IMR-90 (cell line): ENCODE measurements around the gene AOC2. TPM values are rescaled to one million over a fixed set of nuclear protein-coding genes. Genes with fewer than 3 reads are reported as not detected.

Experiments
- ATAC-seq: fragments of 200-7000 bp; cut with Tn5 transposase; 2 replicates; pipeline ENCODE4 v1.9.1; 2020; ENCODE audit warnings: low read depth, mild to moderate bottlenecking, moderate library complexity
- BruUV-seq: library from RNA; stranded (reverse); fragments of 400-500 nt; replicated peaks from 2 replicates; lab custom pipeline; 2021; lab: Mats Ljungman, UMichigan
- CTCF ChIA-PET: fragments of 300-600 bp; formaldehyde crosslinking; extraction: SDS; loops from one replicate; lab custom pipeline; 2021; ENCODE audit warnings: antibody characterized with exemption; lab: Yijun Ruan, JAX
- POLR2A ChIA-PET: fragments of 300-600 bp; sonication (Branson Sonifier 250); formaldehyde crosslinking; loops from one replicate; lab custom pipeline; 2022; ENCODE audit warnings: antibody characterized with exemption; ENCODE audit not compliant: unreplicated experiment; lab: Charles Lee
- DNase-seq: peaks from one replicate; pipeline ENCODE4 v3.0.0; 2013
- H2AFZ ChIP-seq: replicated peaks from 2 replicates; pipeline ENCODE3; 2013; ENCODE audit warnings: low read length, mild to moderate bottlenecking; ENCODE audit not compliant: poor library complexity
- H2AK5ac ChIP-seq: 2 replicates; pipeline ENCODE4 v1.6.1; 2013; ENCODE audit warnings: low read depth, low read length, inconsistent platforms
- H2AK9ac ChIP-seq: replicated peaks from 2 replicates; pipeline ENCODE3; 2013; ENCODE audit warnings: mild to moderate bottlenecking, low read depth, low read length, moderate library complexity; ENCODE audit not compliant: poor library complexity
- H2BK120ac ChIP-seq: 2 replicates; pipeline ENCODE4 v1.6.1; 2013; ENCODE audit warnings: low read depth, low read length, inconsistent platforms
- H2BK15ac ChIP-seq: 3 replicates; pipeline ENCODE4 v1.6.1; 2013; ENCODE audit warnings: low read depth, low read length, inconsistent platforms
- H2BK20ac ChIP-seq: 2 replicates; pipeline ENCODE4 v1.6.1; 2013; ENCODE audit warnings: low read depth, mild to moderate bottlenecking, inconsistent platforms, low read length, moderate library complexity
- H2BK5ac ChIP-seq: 2 replicates; pipeline ENCODE4 v1.6.1; 2013; ENCODE audit warnings: mild to moderate bottlenecking, low read depth, low read length, inconsistent platforms; ENCODE audit not compliant: poor library complexity, severe bottlenecking
- H3K14ac ChIP-seq: replicated peaks from 2 replicates; pipeline ENCODE4 v1.6.1; 2013; ENCODE audit warnings: low read depth, low read length, inconsistent platforms
- H3K18ac ChIP-seq: 2 replicates; pipeline ENCODE4 v1.6.1; 2013; ENCODE audit warnings: low read depth, low read length, control low read depth
- H3K23ac ChIP-seq: 2 replicates; pipeline ENCODE4 v1.6.1; 2013; ENCODE audit warnings: low read depth, low read length, inconsistent platforms
- H3K27ac ChIP-seq: 2 replicates; pipeline ENCODE4 v1.5.1; 2013; ENCODE audit warnings: mild to moderate bottlenecking, control low read depth, low read length; ENCODE audit not compliant: insufficient read depth
- H3K27me3 ChIP-seq: 2 replicates; pipeline ENCODE4 v1.6.1; 2013; ENCODE audit warnings: low read length; ENCODE audit not compliant: control insufficient read depth, insufficient read depth
- H3K36me3 ChIP-seq: 2 replicates; pipeline ENCODE4 v1.6.1; 2013; ENCODE audit warnings: low read length, mixed read lengths; ENCODE audit not compliant: control insufficient read depth, insufficient read depth
- H3K4ac ChIP-seq: 2 replicates; pipeline ENCODE4 v1.6.1; 2013; ENCODE audit warnings: low read depth, low read length, inconsistent platforms
- H3K4me1 ChIP-seq: 2 replicates; pipeline ENCODE4 v1.6.1; 2013; ENCODE audit warnings: low read length, mixed read lengths; ENCODE audit not compliant: control insufficient read depth, insufficient read depth
- H3K4me2 ChIP-seq: 2 replicates; pipeline ENCODE4 v1.6.1; 2013; ENCODE audit warnings: low read depth, mild to moderate bottlenecking, control low read depth, low read length, moderate library complexity
- H3K4me3 ChIP-seq: 2 replicates; pipeline ENCODE4 v1.5.1; 2013; ENCODE audit warnings: low read depth, mild to moderate bottlenecking, control low read depth, low read length, moderate library complexity; ENCODE audit not compliant: insufficient read depth
- H3K56ac ChIP-seq: 2 replicates; pipeline ENCODE4 v1.6.1; 2013; ENCODE audit warnings: low read length, inconsistent platforms; ENCODE audit not compliant: insufficient read depth; ENCODE audit errors: extremely low read depth
- H3K79me1 ChIP-seq, 2 experiments: 2 replicates each; pipeline ENCODE4 v1.6.1; 2013; ENCODE audit warnings: low read length in 2 of 2, inconsistent platforms in 1 of 2, low read depth in 1 of 2
- H3K9ac ChIP-seq: 2 replicates; pipeline ENCODE4 v1.6.1; 2013; ENCODE audit warnings: low read depth, low read length, control low read depth
- H3K9me1 ChIP-seq: 2 replicates; pipeline ENCODE4 v1.6.1; 2013; ENCODE audit warnings: low read length, inconsistent platforms; ENCODE audit not compliant: insufficient read depth
- H3K9me3 ChIP-seq: 2 replicates; pipeline ENCODE4 v1.6.1; 2013; ENCODE audit warnings: low read length; ENCODE audit not compliant: control insufficient read depth, insufficient read depth
- H4K20me1 ChIP-seq: 2 replicates; pipeline ENCODE4 v1.6.1; 2013; ENCODE audit warnings: low read length, inconsistent platforms; ENCODE audit not compliant: insufficient read depth
- H4K5ac ChIP-seq: 2 replicates; pipeline ENCODE4 v1.6.1; 2013; ENCODE audit warnings: mild to moderate bottlenecking, low read depth, low read length, control low read depth
- H4K8ac ChIP-seq, 2 experiments: 2 replicates each; pipeline ENCODE4 v1.6.1; 2013; ENCODE audit warnings: low read depth in 2 of 2, low read length in 2 of 2, control low read depth in 1 of 2, inconsistent platforms in 1 of 2
- H4K91ac ChIP-seq: 2 replicates; pipeline ENCODE4 v1.6.1; 2013; ENCODE audit warnings: low read depth, low read length, inconsistent platforms; ENCODE audit not compliant: insufficient read depth
- BHLHE40 ChIP-seq: fragments of 150-350 bp; IDR thresholded peaks from 2 replicates; pipeline ENCODE4 v1.6.1; 2016; ENCODE audit warnings: mild to moderate bottlenecking, low read depth, low read length
- CEBPB ChIP-seq: IDR thresholded peaks from 2 replicates; pipeline ENCODE4 v1.6.1; 2012; ENCODE audit warnings: low read depth, low read length, improper control_type of control experiment
- CHD1 ChIP-seq: IDR thresholded peaks from 2 replicates; pipeline ENCODE4 v1.6.1; 2012; ENCODE audit warnings: low read depth, low read length, improper control_type of control experiment
- FOS ChIP-seq: fragments of 150-350 bp; IDR thresholded peaks from 2 replicates; pipeline ENCODE4 v1.6.1; 2016; ENCODE audit warnings: low read depth, low read length
- MAFK ChIP-seq: IDR thresholded peaks from 2 replicates; pipeline ENCODE4 v1.6.1; 2012; ENCODE audit warnings: low read depth, low read length, improper control_type of control experiment
- MAZ ChIP-seq: IDR thresholded peaks from 2 replicates; pipeline ENCODE4 v1.6.1; 2012; ENCODE audit warnings: low read depth, mild to moderate bottlenecking, low read length, improper control_type of control experiment, moderate library complexity, borderline replicate concordance
- MXI1 ChIP-seq: IDR thresholded peaks from 2 replicates; pipeline ENCODE4 v1.6.1; 2012; ENCODE audit warnings: low read depth, mild to moderate bottlenecking, low read length, moderate library complexity, borderline replicate concordance
- POLR2A ChIP-seq: IDR thresholded peaks from 2 replicates; pipeline ENCODE4 v1.6.1; 2012; ENCODE audit warnings: mild to moderate bottlenecking, low read depth, low read length
- RCOR1 ChIP-seq: IDR thresholded peaks from 2 replicates; pipeline ENCODE4 v1.6.1; 2012; ENCODE audit warnings: mild to moderate bottlenecking, low read length, improper control_type of control experiment; ENCODE audit not compliant: insufficient replicate concordance
- SMC3 ChIP-seq: fragments of 150-350 bp; IDR thresholded peaks from 2 replicates; pipeline ENCODE4 v1.6.1; 2016; ENCODE audit warnings: low read depth, mild to moderate bottlenecking, antibody characterized with exemption, low read length, moderate library complexity
- WGBS, 2 experiments: methylation state at CpG; one replicate each; pipeline versions ENCODE4 v1.1.5 to v1.1.7; 2013; ENCODE audit warnings: missing lambda C conversion rate in 2 of 2; ENCODE audit not compliant: insufficient read length in 1 of 2; ENCODE audit errors: extremely low coverage in 2 of 2; 5-methylcytosine and 5-hydroxymethylcytosine counted together
- dilution Hi-C: fragments of 300-500 bp; cut with HindIII; formaldehyde crosslinking; loops from one replicate; pipeline ENCODE4 v1.14.3; 2018; ENCODE audit warnings: low sequenced_read_pairs; ENCODE audit not compliant: unreplicated experiment
- in situ Hi-C: fragments of 300-500 bp; cut with MboI; formaldehyde crosslinking; loops from 3 replicates; pipeline ENCODE4 v1.14.3; 2019; ENCODE audit warnings: low sequenced_read_pairs, inconsistent platforms, mixed read lengths
- intact Hi-C: fragments of 100-400 bp; cut with micrococcal nuclease; formaldehyde crosslinking; loops from 2 replicates; pipeline ENCODE4 v1.10.0; 2022
- polyA plus RNA-seq, 3 experiments: library from polyadenylated mRNA; depleted of rRNA; stranded (reverse); fragments of >200 nt; gene quantifications; 2 replicates each; pipeline ENCODE4 v1.2.3, GENCODE V29; 2012; ENCODE audit warnings: low replicate concordance in 1 of 3
- total RNA-seq: library from RNA; depleted of rRNA; stranded (reverse); fragments of >200 nt; gene quantifications from 2 replicates; pipeline ENCODE4 v1.2.3, GENCODE V29; 2012
- TF ChIP-seq, protein P1 (sequence below): fragments of 150-350 bp; IDR thresholded peaks from 2 replicates; pipeline ENCODE4 v1.6.1; 2016; ENCODE audit warnings: low read depth, mild to moderate bottlenecking, low read length, moderate library complexity, borderline replicate concordance
- TF ChIP-seq, protein P2 (sequence below): conservative IDR thresholded peaks from 2 replicates; pipeline ENCODE4 v1.5.1; 2012; ENCODE audit warnings: mild to moderate bottlenecking, low read depth, low read length, improper control_type of control experiment

Gene AOC2
- total and polyA plus RNA-seq, 2 of the 4 experiments (the other 2 are of a cell fraction), result 0.36 to 0.41 TPM

DNA sequence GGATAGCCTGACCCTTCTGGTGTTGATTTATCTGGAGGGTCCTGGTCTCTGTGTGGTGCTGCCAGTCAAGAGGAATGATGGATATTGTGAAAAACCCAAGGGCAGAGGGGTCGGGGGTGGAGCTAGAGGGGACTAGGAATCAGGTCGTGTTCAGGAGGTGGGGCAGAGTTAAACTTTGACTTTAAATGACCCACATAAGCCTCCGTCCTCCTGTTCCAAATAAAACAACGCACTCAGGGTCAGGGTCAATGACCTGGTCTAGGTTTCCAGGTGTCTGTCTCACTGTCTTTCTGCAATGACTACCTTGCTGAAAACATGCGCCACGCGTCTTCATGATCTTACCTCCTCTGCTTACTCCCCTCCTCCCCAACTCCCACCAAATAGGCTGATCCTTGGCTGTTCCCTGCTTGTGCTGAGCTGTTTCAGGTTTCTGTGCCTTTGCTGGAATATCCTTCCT, 21.3 kb downstream of the AOC2 start:
- intact Hi-C loops (no loop called here), in situ Hi-C loops (no loop called here), dilution Hi-C loops (no loop called here)
- Histone ChIP-seq H3K27me3 (peaks cover 15% of the 10 kb centered on the region), H3K23ac (no peak overlapping the region), H4K91ac (no peak overlapping the region), H3K4me1 (peaks cover 3% of the 10 kb centered on the region; the same call in 1 of the 2 replicates), H3K4me2 (no peak overlapping the region), H3K4me3 (no peak overlapping the region), H2BK15ac (no peak overlapping the region), H3K36me3 (no peaks in the 10 kb centered on the region), H2AK9ac (no peak overlapping the region), H3K18ac (no peak overlapping the region), H3K9me1 (0 out of 2 replicates have a peak, but pooled peaks cover 4% of the 10 kb centered on the region), H3K4ac (no peak overlapping the region), H2BK20ac (no peak overlapping the region), H2AFZ (no peak overlapping the region), H3K9ac (no peak overlapping the region), H3K27ac (no peak overlapping the region), H2AK5ac (no peak overlapping the region), H2BK120ac (no peak overlapping the region), H3K56ac (no peak overlapping the region), H4K5ac (no peak overlapping the region), H3K9me3 (peaks cover 2% of the 10 kb centered on the region; the same call in 1 of the 2 replicates), H3K14ac (no peak overlapping the region), H4K20me1 (no peaks in the 10 kb centered on the region), H4K8ac (no peak overlapping the region), H3K79me1 (no peaks in the 10 kb centered on the region), H2BK5ac (no peak overlapping the region)
- DNase-seq (no peak), ATAC-seq (no peak)
- no peak for TF ChIP-seq MAZ
- no peak for TF ChIP-seq BHLHE40
- TF ChIP-seq MAFK, result no peak
- TF ChIP-seq, protein P1, sequence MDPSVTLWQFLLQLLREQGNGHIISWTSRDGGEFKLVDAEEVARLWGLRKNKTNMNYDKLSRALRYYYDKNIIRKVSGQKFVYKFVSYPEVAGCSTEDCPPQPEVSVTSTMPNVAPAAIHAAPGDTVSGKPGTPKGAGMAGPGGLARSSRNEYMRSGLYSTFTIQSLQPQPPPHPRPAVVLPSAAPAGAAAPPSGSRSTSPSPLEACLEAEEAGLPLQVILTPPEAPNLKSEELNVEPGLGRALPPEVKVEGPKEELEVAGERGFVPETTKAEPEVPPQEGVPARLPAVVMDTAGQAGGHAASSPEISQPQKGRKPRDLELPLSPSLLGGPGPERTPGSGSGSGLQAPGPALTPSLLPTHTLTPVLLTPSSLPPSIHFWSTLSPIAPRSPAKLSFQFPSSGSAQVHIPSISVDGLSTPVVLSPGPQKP, result no peak
- TF ChIP-seq, protein P2, sequence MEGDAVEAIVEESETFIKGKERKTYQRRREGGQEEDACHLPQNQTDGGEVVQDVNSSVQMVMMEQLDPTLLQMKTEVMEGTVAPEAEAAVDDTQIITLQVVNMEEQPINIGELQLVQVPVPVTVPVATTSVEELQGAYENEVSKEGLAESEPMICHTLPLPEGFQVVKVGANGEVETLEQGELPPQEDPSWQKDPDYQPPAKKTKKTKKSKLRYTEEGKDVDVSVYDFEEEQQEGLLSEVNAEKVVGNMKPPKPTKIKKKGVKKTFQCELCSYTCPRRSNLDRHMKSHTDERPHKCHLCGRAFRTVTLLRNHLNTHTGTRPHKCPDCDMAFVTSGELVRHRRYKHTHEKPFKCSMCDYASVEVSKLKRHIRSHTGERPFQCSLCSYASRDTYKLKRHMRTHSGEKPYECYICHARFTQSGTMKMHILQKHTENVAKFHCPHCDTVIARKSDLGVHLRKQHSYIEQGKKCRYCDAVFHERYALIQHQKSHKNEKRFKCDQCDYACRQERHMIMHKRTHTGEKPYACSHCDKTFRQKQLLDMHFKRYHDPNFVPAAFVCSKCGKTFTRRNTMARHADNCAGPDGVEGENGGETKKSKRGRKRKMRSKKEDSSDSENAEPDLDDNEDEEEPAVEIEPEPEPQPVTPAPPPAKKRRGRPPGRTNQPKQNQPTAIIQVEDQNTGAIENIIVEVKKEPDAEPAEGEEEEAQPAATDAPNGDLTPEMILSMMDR, result no peak
- no peak for TF ChIP-seq CHD1
- TF ChIP-seq FOS, result no peak
- no peak for TF ChIP-seq CEBPB
- TF ChIP-seq SMC3, result no peak
- no peak for TF ChIP-seq POLR2A
- TF ChIP-seq RCOR1, result no peak
- no peak for TF ChIP-seq MXI1
- ChIA-PET CTCF (interaction anchor here (1.5 kb wide), 1 partner anchor 22 kb away, joined by 6 read pairs; no protein-coding TSS in a partner anchor), POLR2A (no interaction called here)
- BruUV-seq, result no TSS peak
- WGBS, 2 experiments, result 100% methylated on average over 3 of the region's 7 CpGs; no CpG with 5 or more reads in 1 of the 2 experiments
